Astrocyte of the spinal cord (primary cell): Measurements from ENCODE around the gene NFIC.
"Not testable (repeated sequence)": the region's sequence is repeated elsewhere in the genome, so short reads cannot be mapped to it uniquely, and the experiment has no call there.

Experiments
- DNase-seq: peaks from one replicate; pipeline ENCODE4 v3.0.0; 2011; ENCODE audit warnings: low read depth, low spot score
- H3K4me3 ChIP-seq: 2 replicates; pipeline ENCODE4 v1.5.1; 2011; ENCODE audit warnings: low read depth, mild to moderate bottlenecking, low read length, moderate library complexity
- in situ Hi-C: cut with HindIII; loops from 2 replicates; pipeline ENCODE4 v1.10.0; 2017; ENCODE audit warnings: low sequenced_read_pairs
- TF ChIP-seq, protein P1 (sequence below): IDR thresholded peaks from 2 replicates; pipeline ENCODE4 v1.5.1; 2012; ENCODE audit warnings: low read depth, mild to moderate bottlenecking, low read length, inconsistent platforms

The NFIC gene

DNA sequence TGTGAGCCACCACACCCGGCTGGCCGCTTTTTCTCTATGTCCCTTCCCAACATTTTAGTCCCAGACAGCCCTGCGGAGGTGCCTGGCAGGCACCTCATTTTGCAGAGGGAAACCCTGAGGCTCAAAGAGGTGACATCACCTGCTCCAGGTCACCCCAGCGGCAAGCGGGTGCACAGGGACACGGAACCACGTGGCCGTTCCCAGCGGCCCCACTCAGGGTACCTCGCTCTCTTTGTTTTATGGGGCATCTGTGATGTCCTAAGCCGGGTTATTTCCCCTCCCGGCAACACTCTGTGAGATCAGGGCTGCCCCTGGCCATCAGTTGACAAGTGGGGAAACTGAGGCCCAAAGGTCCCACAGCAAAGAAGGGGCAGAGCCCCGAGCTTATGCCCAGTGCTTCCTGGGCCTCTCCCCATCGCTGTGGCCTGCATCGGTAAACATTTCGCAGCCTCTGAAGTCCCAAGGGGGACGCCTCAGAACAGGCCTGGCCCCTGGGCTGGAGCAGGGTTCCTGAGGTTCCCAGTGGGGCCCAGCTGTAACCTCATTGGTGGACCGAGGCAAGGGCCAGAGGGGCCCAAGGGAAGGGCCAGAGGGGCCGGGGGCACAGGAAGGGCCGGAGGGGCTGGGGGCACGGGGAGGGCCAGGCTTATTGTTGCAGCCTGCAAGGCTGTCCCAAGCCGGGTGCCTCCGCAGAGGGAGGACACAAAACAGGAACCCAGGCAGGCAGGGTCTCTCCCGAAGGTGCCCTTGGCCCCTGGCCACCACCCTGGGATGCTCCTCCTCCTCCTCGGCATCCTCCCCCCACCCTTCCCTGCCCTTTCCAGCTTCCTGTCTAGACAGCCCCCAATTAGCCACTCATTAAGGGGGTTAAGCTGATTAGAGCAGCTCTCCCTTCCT lies 75.0 kb downstream of the NFIC start:
- TF ChIP-seq, protein P1, sequence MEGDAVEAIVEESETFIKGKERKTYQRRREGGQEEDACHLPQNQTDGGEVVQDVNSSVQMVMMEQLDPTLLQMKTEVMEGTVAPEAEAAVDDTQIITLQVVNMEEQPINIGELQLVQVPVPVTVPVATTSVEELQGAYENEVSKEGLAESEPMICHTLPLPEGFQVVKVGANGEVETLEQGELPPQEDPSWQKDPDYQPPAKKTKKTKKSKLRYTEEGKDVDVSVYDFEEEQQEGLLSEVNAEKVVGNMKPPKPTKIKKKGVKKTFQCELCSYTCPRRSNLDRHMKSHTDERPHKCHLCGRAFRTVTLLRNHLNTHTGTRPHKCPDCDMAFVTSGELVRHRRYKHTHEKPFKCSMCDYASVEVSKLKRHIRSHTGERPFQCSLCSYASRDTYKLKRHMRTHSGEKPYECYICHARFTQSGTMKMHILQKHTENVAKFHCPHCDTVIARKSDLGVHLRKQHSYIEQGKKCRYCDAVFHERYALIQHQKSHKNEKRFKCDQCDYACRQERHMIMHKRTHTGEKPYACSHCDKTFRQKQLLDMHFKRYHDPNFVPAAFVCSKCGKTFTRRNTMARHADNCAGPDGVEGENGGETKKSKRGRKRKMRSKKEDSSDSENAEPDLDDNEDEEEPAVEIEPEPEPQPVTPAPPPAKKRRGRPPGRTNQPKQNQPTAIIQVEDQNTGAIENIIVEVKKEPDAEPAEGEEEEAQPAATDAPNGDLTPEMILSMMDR: no peak
- in situ Hi-C loops: no loop called here
- no peak for DNase-seq
- H3K4me3 ChIP-seq: no peak overlapping the region

GRCh38 chr19:3441986-3442329 lies 75.6 kb downstream of the NFIC start:
- no peak for DNase-seq
- in situ Hi-C loops: no loop called here
- TF ChIP-seq, protein P1: no peak
- no peak overlapping the region for H3K4me3 ChIP-seq

GRCh38 chr19:3442487-3443071 lies 76.2 kb downstream of the NFIC start:
- DNase-seq: no peak
- TF ChIP-seq, protein P1: no peak
- in situ Hi-C loops: no loop called here
- H3K4me3 ChIP-seq: no peak overlapping the region

GRCh38 chr19:3443840-3444694 lies 77.7 kb downstream of the NFIC start:
- in situ Hi-C loops: no loop called here
- no peak overlapping the region for H3K4me3 ChIP-seq
- TF ChIP-seq, protein P1: no peak
- peak; percentile 62 for DNase-seq

- TF ChIP-seq, protein P1: no peak
- no peak overlapping the region for H3K4me3 ChIP-seq
- DNase-seq: no peak
- in situ Hi-C loops: no loop called here
Observed at GRCh38 chr19:3444695-3445234, 78.4 kb downstream of the NFIC start.

GRCh38 chr19:3446657-3447056 lies 80.3 kb downstream of the NFIC start:
- H3K4me3 ChIP-seq, DNase-seq, in situ Hi-C loops: not testable (repeated sequence)
